ENCODE data around the gene RASA4B.
A peak's percentile ranks its signal among the peaks of the same experiment; 100 is the strongest.
"Not testable (repeated sequence)": the region's sequence is repeated elsewhere in the genome, so short reads cannot be mapped to it uniquely, and the experiment has no call there.

RASA4B gene

GRCh38 chr7:102472126-102473041, 45.2 kb downstream of the RASA4B start:
- no peak for DNase-seq

- no peak for DNase-seq
Measured at GRCh38 chr7:102471791-102472125, 45.8 kb downstream of the RASA4B start.

GRCh38 chr7:102469972-102470825, 47.4 kb downstream of the RASA4B start:
- DNase-seq: no peak

GRCh38 chr7:102469351-102469971, 48.1 kb downstream of the RASA4B start:
- no peak for DNase-seq

GRCh38 chr7:102468478-102469350, 48.9 kb downstream of the RASA4B start:
- no peak for DNase-seq

- DNase-seq: no peak
Measured at GRCh38 chr7:102467581-102468477, 49.7 kb downstream of the RASA4B start.

- no peak for DNase-seq
Measured at GRCh38 chr7:102466097-102466496, 51.5 kb downstream of the RASA4B start.

- peak; percentile 69 for DNase-seq
Measured at GRCh38 chr7:102464577-102465280, 52.8 kb downstream of the RASA4B start, which contains the start of the genes ALKBH4 and LRWD1. Gene ALKBH4 (minus strand): TSS chr7:102464863. CDS start chr7:102464836, 27 bp downstream. Gene LRWD1 (plus strand): TSS chr7:102464984. CDS start chr7:102465081, 97 bp downstream.

GRCh38 chr7:102463841-102464576, 53.6 kb downstream of the RASA4B start:
- no peak for DNase-seq

- no peak for DNase-seq
Measured at GRCh38 chr7:102460467-102460866, 57.1 kb downstream of the RASA4B start.

GRCh38 chr7:102459221-102459844, 58.2 kb downstream of the RASA4B start:
- no peak for DNase-seq

- DNase-seq: no peak
Measured at GRCh38 chr7:102457352-102457924, 60.1 kb downstream of the RASA4B start.

- DNase-seq: no peak
Measured at GRCh38 chr7:102456327-102456726, 61.2 kb downstream of the RASA4B start.

- DNase-seq: no peak
Measured at GRCh38 chr7:102455596-102455995, 62.0 kb downstream of the RASA4B start.

GRCh38 chr7:102454932-102455331, 62.6 kb downstream of the RASA4B start:
- not testable (repeated sequence) for DNase-seq

GRCh38 chr7:102454468-102454867, 63.1 kb downstream of the RASA4B start:
- DNase-seq: no peak

GRCh38 chr7:102453319-102453718, 64.3 kb downstream of the RASA4B start:
- DNase-seq: no peak

GRCh38 chr7:102452451-102452850, 65.1 kb downstream of the RASA4B start:
- no peak for DNase-seq

Measured in NCI-H510A (cell line).